HepG2 (cell line): ENCODE measurements around the gene PBX1. TPM values are rescaled to one million over a fixed set of nuclear protein-coding genes. Genes with fewer than 3 reads are reported as not detected.

Experiments
- ATAC-seq: fragments of 200-7000 bp; cut with Tn5 transposase; 3 replicates; pipeline ENCODE4 v1.9.1; 2020; ENCODE audit warnings: mild to moderate bottlenecking, moderate library complexity
- BruUV-seq: library from RNA; stranded (reverse); fragments of 400-500 nt; replicated peaks from 2 replicates; lab custom pipeline; 2021; lab: Mats Ljungman, UMichigan
- CTCF ChIA-PET: fragments of 300-600 bp; formaldehyde crosslinking; extraction: SDS; loops from one replicate; lab custom pipeline; 2021; ENCODE audit warnings: low total read pairs, inconsistent platforms, low intra/inter-chr PET ratio; lab: Yijun Ruan, JAX
- POLR2A ChIA-PET: fragments of 350-600 bp; sonication (Branson Sonifier 250); formaldehyde crosslinking; loops from one replicate; lab custom pipeline; 2020; ENCODE audit warnings: antibody characterized with exemption, inconsistent platforms; lab: Yijun Ruan, JAX
- DNase-seq: peaks from one replicate; pipeline ENCODE4 v3.0.0-alpha.2; 2015; ENCODE audit warnings: low spot score
- FAIRE-seq: peaks from 3 replicates; lab custom pipeline; 2011; peaks lifted over from hg19 to GRCh38; lab: Jason Lieb, UNC
- H2AFZ ChIP-seq: one replicate; pipeline ENCODE4 v1.6.1; 2011; ENCODE audit warnings: low read length, inconsistent platforms
- H3K27ac ChIP-seq: fragments of 300-600 bp; 3 replicates; pipeline ENCODE4 v1.8.0; 2011; ENCODE audit warnings: mixed run types, mild to moderate bottlenecking, mixed read lengths, low read length, inconsistent platforms; ENCODE audit not compliant: insufficient read depth; ENCODE audit errors: extremely low read length
- H3K27me3 ChIP-seq, 2 experiments: fragments of 200-600 bp in 1 of 2; 2 replicates in 1 of 2; 3 replicates in 1 of 2; pipeline versions ENCODE4 v1.6.0 to v1.8.0; 2011; ENCODE audit warnings: low read length in 2 of 2, mild to moderate bottlenecking in 2 of 2, moderate library complexity in 2 of 2, inconsistent platforms in 1 of 2; ENCODE audit not compliant: insufficient read depth in 2 of 2, control insufficient read depth in 1 of 2
- H3K36me3 ChIP-seq, 2 experiments: fragments of 200-600 bp in 1 of 2; replicated peaks in 1 of 2; 2 replicates in 1 of 2; 3 replicates in 1 of 2; pipeline versions ENCODE4 v1.5.1 to v1.8.0; 2011; ENCODE audit warnings: low read length in 2 of 2, inconsistent platforms in 1 of 2; ENCODE audit not compliant: insufficient read depth in 2 of 2, control insufficient read depth in 1 of 2
- H3K4me1 ChIP-seq: 2 replicates; pipeline ENCODE4 v1.5.1; 2012; ENCODE audit warnings: low read length, inconsistent platforms; ENCODE audit not compliant: insufficient read depth
- H3K4me2 ChIP-seq: 2 replicates; pipeline ENCODE4 v1.6.0; 2011; ENCODE audit warnings: low read depth, low read length, inconsistent platforms
- H3K4me3 ChIP-seq, 3 experiments: fragments of 200-600 bp in 1 of 3; sonication (generic), shearing (Covaris generic) in 1 of 3; replicated peaks in 1 of 3; 2 replicates each; pipeline ENCODE4 v1.5.1; 2011 to 2016; ENCODE audit warnings: low read length in 3 of 3, inconsistent platforms in 2 of 3, low read depth in 2 of 3, mild to moderate bottlenecking in 2 of 3, control low read depth in 1 of 3, mixed read lengths in 1 of 3; ENCODE audit not compliant: insufficient read depth in 1 of 3
- H3K79me2 ChIP-seq: one replicate; pipeline ENCODE4 v1.6.1; 2011; ENCODE audit warnings: low read length, inconsistent platforms; ENCODE audit not compliant: insufficient read depth
- H3K9ac ChIP-seq: 2 replicates; pipeline ENCODE4 v1.6.0; 2011; ENCODE audit warnings: mild to moderate bottlenecking, low read depth, low read length, inconsistent platforms; ENCODE audit not compliant: insufficient read depth
- H3K9me3 ChIP-seq: 2 replicates; pipeline ENCODE4 v1.5.1; 2012; ENCODE audit warnings: mild to moderate bottlenecking, low read length
- H4K20me1 ChIP-seq: 2 replicates; pipeline ENCODE4 v1.6.0; 2011; ENCODE audit warnings: inconsistent platforms, mild to moderate bottlenecking, low read length, moderate library complexity; ENCODE audit not compliant: insufficient read depth
- BHLHE40 ChIP-seq: IDR thresholded peaks from 2 replicates; pipeline ENCODE4 v1.6.1; 2011; ENCODE audit warnings: low read length, improper control_type of control experiment
- GABPA ChIP-seq, 2 experiments: IDR thresholded peaks; 2 replicates each; pipeline ENCODE4 v1.6.1; 2011 to 2016; ENCODE audit warnings: low read depth in 2 of 2, low read length in 1 of 2, missing biosample characterization in 1 of 2, missing genetic modification characterization in 1 of 2
- MXI1 ChIP-seq: IDR thresholded peaks from 3 replicates; pipeline ENCODE4 v1.6.1; 2012; ENCODE audit warnings: low read depth, low read length, inconsistent platforms, borderline replicate concordance
- PRMT3 ChIP-seq: sonication (generic); formaldehyde crosslinking; IDR thresholded peaks from 2 replicates; pipeline ENCODE4 v1.8.1; 2022; ENCODE audit warnings: low read depth, mild to moderate bottlenecking, moderate library complexity, missing genetic modification reagents, borderline replicate concordance
- SRSF4 ChIP-seq: fragments of 200-400 bp; formaldehyde crosslinking; IDR thresholded peaks from one replicate; pipeline ENCODE4 v1.6.1; 2018; ENCODE audit warnings: mild to moderate bottlenecking, low read depth, low read length, moderate library complexity; ENCODE audit not compliant: poor library complexity, severe bottlenecking
- ZNF432 ChIP-seq: sonication (generic); formaldehyde crosslinking; IDR thresholded peaks from 2 replicates; pipeline ENCODE4 v1.5.0; 2020; ENCODE audit warnings: missing genetic modification reagents, mild to moderate bottlenecking, borderline replicate concordance
- ZNF761 ChIP-seq: sonication (generic); formaldehyde crosslinking; conservative IDR thresholded peaks from 2 replicates; pipeline ENCODE4 v1.4.0; 2020; ENCODE audit warnings: mild to moderate bottlenecking, missing genetic modification reagents
- ZNF879 ChIP-seq: sonication (generic); formaldehyde crosslinking; IDR thresholded peaks from 2 replicates; pipeline ENCODE4 v1.8.1; 2023; ENCODE audit warnings: missing genetic modification reagents
- WGBS: methylation state at CpG from one replicate; pipeline ENCODE4 v1.1.6; 2017; ENCODE audit warnings: low lambda C conversion rate; 5-methylcytosine and 5-hydroxymethylcytosine counted together
- in situ Hi-C: cut with HindIII; loops from 2 replicates; pipeline ENCODE4 v1.10.0; 2017; ENCODE audit warnings: low pct_unique_long_range_greater_than_20kb; ENCODE audit not compliant: extremely low pct_ligation_motif_present
- intact Hi-C: fragments of 100-400 bp; cut with micrococcal nuclease; formaldehyde crosslinking; loops from one replicate; pipeline ENCODE4 v1.10.0; 2022; ENCODE audit not compliant: unreplicated experiment
- polyA plus RNA-seq, 8 experiments: library from polyadenylated mRNA; depleted of rRNA in 3 of 8; stranded (reverse) in 7 of 8; unstranded in 1 of 8; fragments of >200 nt; fragmentation: Illumina TruSeq in 4 of 8; extraction: Trizol in 4 of 8; gene quantifications; 2 replicates each; pipeline versions ENCODE4 v1.2.1 to v1.2.3, GENCODE V29; 2011 to 2016; ENCODE audit warnings: low read depth in 4 of 8, missing spikeins in 1 of 8, mixed read lengths in 1 of 8; ENCODE audit not compliant: insufficient read depth in 1 of 8
- total RNA-seq, 5 experiments: library from RNA; depleted of rRNA; stranded (reverse); fragments of >200 nt; fragmentation: Illumina TruSeq; extraction: Trizol; gene quantifications; 2 replicates each; pipeline ENCODE4 v1.2.3, GENCODE V29; 2016; ENCODE audit warnings: low read depth in 1 of 5
- TF ChIP-seq, protein P1 (sequence below): sonication (generic); formaldehyde crosslinking; IDR thresholded peaks from 2 replicates; pipeline ENCODE4 v1.4.0; 2020; ENCODE audit warnings: missing genetic modification reagents, mild to moderate bottlenecking, borderline replicate concordance
- TF ChIP-seq, protein P2 (sequence below): sonication (generic); formaldehyde crosslinking; conservative IDR thresholded peaks from 2 replicates; pipeline ENCODE4 v1.8.1; 2023; ENCODE audit warnings: missing genetic modification reagents
- TF ChIP-seq, protein P3 (sequence below), 2 experiments: sonication (generic) in 1 of 2; formaldehyde crosslinking in 1 of 2; IDR thresholded peaks; 2 replicates each; pipeline versions ENCODE4 v1.5.1 to v1.6.1; 2011 to 2020; ENCODE audit warnings: borderline replicate concordance in 1 of 2, low read depth in 1 of 2, low read length in 1 of 2, mild to moderate bottlenecking in 1 of 2, missing genetic modification reagents in 1 of 2, moderate library complexity in 1 of 2
- TF ChIP-seq, protein P4 (sequence below): IDR thresholded peaks from 2 replicates; pipeline ENCODE4 v1.6.1; 2018; ENCODE audit warnings: missing genetic modification reagents

Gene PBX1
- total and polyA plus RNA-seq, 2 of the 13 experiments (the other 11 are each of a cell fraction or from before 2014, with no cell fraction given) = 0.24 TPM; not detected in 1

DNA sequence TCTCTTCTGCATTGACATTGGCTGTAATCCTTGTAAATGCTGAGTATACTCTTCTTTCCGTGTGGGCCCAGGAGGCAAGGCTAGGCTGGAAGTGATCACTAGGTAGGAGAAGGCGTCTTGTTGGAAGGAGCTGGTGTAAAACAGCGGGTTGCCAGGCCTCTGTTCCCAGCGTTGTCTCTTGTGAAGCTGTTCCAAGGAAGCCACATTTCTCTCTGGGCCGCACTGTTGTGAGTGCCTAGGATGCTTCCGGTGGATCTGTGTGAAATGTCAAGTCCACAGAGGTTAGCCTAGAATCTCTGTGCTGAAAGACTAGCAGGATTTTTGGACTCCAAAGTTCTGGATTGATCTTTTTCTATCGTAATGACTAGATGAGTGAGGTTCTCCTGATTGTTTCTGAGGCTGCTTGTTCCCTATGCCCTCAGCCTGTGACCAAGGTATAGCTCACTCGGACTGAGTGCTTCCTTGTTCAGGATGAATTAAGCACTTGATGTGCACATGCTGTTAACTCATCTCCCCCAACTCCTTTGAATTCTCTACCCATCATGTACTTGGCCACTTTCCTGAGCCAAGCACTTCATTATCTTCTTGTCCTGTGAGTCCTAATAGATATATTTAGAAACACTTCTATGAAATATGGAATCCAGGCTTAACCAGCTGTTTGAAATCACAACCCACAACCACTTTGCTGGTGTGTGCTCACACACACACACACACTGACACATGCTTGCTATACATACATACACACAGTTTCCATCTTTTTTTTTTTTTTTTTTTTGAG is 63.3 kb downstream of the PBX1 start:
- FAIRE-seq = no peak
- no TSS peak for BruUV-seq

More for the DNA sequence above, 63.3 kb downstream of the PBX1 start:
- intact Hi-C loops = no loop called here
- ATAC-seq (no peak), DNase-seq (no peak)
- in situ Hi-C loops = no loop called here
- no peak overlapping the region for H3K4me2 ChIP-seq
- no peaks in the 10 kb centered on the region for H3K9me3 ChIP-seq
- H2AFZ ChIP-seq = no peak overlapping the region
- H3K9ac ChIP-seq = no peak overlapping the region
- no peak overlapping the region for H3K4me3 ChIP-seq
- no peaks in the 10 kb centered on the region for H3K79me2 ChIP-seq
- no peaks in the 10 kb centered on the region for H3K36me3 ChIP-seq
- 37% methylated on average over 8 of the region's 8 CpGs for WGBS
- ChIA-PET POLR2A (no interaction called here), CTCF (no interaction called here)
- H3K4me1 ChIP-seq = no peaks in the 10 kb centered on the region
- no peaks in the 10 kb centered on the region for H3K27me3 ChIP-seq
- no peak overlapping the region for H3K27ac ChIP-seq
- H4K20me1 ChIP-seq = no peaks in the 10 kb centered on the region
- TF ChIP-seq, protein P1, sequence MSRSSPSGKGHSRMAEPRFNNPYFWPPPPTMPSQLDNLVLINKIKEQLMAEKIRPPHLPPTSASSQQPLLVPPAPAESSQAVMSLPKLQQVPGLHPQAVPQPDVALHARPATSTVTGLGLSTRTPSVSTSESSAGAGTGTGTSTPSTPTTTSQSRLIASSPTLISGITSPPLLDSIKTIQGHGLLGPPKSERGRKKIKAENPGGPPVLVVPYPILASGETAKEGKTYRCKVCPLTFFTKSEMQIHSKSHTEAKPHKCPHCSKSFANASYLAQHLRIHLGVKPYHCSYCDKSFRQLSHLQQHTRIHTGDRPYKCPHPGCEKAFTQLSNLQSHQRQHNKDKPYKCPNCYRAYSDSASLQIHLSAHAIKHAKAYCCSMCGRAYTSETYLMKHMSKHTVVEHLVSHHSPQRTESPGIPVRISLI = no peak
- TF ChIP-seq BHLHE40 (no peak), MXI1 (no peak), ZNF761 (CRISPR knock-in tag) (no peak), ZNF879 (CRISPR knock-in tag) (no peak), ZNF432 (CRISPR knock-in tag) (no peak), GABPA (IDR thresholded peaks at IDR 0.05; ENCODE audit: low read depth, low read length) (no peak), GABPA (CRISPR knock-in tag; IDR thresholded peaks at IDR 0.05; ENCODE audit: low read depth) (no peak), PRMT3 (no peak), SRSF4 (no peak)
- TF ChIP-seq, protein P2, sequence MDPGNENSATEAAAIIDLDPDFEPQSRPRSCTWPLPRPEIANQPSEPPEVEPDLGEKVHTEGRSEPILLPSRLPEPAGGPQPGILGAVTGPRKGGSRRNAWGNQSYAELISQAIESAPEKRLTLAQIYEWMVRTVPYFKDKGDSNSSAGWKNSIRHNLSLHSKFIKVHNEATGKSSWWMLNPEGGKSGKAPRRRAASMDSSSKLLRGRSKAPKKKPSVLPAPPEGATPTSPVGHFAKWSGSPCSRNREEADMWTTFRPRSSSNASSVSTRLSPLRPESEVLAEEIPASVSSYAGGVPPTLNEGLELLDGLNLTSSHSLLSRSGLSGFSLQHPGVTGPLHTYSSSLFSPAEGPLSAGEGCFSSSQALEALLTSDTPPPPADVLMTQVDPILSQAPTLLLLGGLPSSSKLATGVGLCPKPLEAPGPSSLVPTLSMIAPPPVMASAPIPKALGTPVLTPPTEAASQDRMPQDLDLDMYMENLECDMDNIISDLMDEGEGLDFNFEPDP = no peak
- TF ChIP-seq, protein P3, sequence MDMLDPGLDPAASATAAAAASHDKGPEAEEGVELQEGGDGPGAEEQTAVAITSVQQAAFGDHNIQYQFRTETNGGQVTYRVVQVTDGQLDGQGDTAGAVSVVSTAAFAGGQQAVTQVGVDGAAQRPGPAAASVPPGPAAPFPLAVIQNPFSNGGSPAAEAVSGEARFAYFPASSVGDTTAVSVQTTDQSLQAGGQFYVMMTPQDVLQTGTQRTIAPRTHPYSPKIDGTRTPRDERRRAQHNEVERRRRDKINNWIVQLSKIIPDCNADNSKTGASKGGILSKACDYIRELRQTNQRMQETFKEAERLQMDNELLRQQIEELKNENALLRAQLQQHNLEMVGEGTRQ (IDR thresholded peaks at IDR 0.05; ENCODE audit: low read depth, low read length) = no peak
- TF ChIP-seq, protein P3 (CRISPR knock-in tag; IDR thresholded peaks at IDR 0.05; ENCODE audit: borderline replicate concordance) = no peak
- TF ChIP-seq, protein P4, sequence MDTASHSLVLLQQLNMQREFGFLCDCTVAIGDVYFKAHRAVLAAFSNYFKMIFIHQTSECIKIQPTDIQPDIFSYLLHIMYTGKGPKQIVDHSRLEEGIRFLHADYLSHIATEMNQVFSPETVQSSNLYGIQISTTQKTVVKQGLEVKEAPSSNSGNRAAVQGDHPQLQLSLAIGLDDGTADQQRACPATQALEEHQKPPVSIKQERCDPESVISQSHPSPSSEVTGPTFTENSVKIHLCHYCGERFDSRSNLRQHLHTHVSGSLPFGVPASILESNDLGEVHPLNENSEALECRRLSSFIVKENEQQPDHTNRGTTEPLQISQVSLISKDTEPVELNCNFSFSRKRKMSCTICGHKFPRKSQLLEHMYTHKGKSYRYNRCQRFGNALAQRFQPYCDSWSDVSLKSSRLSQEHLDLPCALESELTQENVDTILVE (CRISPR knock-in tag) = no peak
- TF ChIP-seq, all 625 proteins: peak for 0
